CD4-positive, alpha-beta T cell treated with Interleukin-6 for 4 hours (primary cell): ENCODE data around the gene TMEM40.
A peak's percentile ranks its signal among the peaks of the same experiment; 100 is the strongest.
"Not testable (repeated sequence)": the region's sequence is repeated elsewhere in the genome, so short reads cannot be mapped to it uniquely, and the experiment has no call there.

Source experiments
- DNase-seq: peaks from one replicate; pipeline ENCODE4 v3.0.0-alpha.2; 2020; ENCODE audit warnings: mixed read lengths

The TMEM40 gene

DNA sequence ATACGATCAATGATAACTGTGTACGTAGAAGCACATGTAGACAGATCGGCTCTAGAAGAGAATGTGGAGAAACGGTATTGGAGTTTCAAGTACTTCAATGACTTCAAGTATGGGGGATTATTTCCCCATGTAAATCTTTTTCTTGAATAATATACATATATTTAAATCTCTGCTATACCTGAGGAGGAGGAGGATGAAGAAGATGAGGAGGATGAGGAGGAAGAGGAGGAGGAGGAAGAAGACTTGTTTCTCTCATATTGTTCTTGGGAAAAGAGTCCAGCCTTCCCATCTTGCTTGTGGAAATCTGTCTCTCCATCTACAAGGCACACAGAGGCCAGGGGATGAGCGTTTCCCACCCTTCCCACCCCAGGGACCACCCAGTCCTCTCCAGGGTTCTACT lies 10.6 kb downstream of the TMEM40 start:
- no peak for DNase-seq

DNA sequence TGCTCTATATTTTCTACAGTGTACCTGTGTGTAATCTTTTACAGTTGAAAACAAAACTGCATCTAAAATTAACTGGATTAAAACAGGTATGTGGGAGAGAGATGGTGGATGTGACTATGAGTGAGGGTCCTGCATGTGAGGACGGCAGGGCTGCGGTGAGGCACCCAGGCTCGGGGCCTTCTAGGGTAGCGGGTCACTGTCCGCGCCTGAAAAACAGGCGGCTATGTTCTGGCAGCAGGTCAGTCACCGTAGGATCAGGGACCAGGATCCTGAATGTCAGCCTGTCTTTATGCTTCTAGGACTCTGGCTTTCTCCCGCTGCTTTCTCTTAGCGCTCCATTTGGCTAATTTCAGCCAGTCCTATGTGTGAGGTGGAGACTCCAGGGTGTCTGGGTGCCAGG lies 12.6 kb downstream of the TMEM40 start:
- DNase-seq: no peak

DNA sequence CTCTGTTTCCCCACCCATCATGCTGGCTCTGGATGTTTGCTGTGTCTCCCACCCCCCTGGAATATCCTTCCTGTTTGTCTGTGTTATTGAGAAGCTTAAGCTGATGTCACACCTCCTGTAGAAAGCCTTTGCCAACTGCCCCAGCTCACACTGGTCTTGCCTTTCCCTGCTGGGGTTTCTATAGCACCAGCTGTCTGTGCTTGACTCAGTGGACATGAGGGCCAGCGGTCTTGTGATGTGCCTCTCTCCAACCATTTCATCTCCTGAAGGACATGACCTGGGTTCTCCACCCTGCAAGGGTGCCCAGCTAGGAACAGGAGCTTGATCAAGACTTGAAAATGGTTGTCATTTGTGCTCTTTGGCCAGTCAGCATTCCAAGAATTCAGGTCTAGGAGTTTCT lies 14.7 kb downstream of the TMEM40 start:
- DNase-seq: no peak

DNA sequence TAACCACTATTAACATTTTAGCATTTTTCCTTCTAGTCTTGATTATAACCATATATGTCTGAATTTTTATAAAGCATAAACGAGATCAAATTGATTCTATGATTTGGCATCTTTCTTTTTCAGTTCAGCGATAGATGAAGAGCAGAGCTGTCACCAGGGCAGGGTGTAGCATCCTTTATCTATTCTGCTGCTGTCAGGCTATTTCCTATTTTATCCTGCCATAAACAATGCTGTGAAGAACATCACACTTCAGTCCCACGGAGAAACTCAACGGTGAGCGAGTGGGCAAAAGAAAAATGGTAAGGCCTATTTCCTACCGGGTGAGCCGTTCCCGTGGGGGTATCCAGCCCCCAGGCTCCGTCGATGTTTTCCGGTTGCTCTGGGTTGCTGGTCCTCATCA lies 15.5 kb downstream of the TMEM40 start:
- DNase-seq: no peak

DNA sequence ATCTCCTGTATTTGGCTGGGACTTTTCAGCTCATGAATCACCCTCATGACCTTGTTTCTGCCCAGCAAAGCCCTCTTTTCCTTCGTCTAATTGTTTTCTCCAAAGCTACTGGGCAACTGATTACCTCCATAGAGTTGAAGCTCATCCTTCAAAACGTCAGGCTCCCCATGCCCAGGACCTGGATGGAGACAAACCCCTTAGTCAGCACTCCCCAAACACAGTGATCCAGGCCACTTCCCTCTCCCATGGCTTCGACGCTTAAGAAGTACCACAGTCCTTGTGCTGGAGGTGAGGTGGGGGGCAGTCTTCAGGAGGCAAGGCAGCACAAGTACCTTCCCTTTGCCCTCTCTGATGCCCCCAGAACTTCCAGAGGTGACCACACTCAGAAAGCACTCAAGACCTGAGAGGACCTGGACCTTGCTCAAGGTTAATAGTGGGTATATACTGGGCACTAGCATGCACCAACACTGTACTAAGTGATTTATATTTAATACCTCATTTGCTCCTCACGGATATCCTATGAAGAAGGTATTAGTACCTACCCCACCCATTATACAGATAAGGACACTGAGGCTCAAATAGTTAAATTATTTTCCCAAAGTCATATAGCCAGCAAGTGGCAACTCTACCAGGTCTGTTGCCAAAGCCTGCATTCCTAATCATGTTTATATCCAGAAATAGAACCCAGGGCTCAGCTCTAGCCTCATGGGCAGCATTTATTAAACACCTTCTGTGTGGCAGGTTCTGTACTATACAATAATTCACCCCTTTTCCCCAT lies 16.5 kb downstream of the TMEM40 start:
- DNase-seq: no peak

DNA sequence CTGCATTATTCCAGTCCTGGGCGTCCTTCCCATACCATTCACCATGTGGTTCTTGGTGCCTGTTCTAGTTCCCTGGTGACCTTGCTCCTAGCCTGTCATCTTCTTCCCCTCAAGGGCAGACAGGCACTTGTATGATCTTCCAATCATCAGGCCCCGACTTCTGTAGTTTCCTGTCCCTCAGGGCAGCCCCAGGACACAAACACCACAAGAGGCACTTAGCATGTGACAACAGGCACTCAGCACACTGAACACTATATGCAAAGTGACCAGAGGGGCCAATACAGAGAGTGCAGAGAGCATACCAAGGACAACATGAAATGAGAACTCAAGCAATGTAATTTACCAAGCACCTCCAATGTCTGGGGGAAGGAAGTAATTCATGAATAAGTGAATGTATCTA lies 17.9 kb downstream of the TMEM40 start:
- no peak for DNase-seq

DNA sequence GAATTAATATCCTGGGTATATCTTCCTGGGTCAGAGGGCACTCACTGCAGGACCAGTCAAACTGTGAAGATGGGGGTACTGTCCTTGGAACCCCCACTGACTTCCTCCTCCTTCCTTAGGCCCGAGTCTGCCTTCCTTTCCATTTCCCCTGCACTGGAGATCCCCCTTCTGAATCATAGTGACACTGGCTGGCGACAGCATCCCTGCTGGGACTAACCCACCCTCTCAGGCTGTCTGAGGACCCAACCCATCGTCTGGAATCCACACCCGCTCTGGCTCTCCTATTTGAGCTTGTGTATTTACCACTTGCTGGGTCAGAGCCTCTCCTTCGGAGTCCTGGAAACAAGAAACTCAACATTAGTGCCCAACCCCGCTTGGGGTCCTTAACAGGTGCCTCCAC lies 21.2 kb downstream of the TMEM40 start:
- no peak for DNase-seq

DNA sequence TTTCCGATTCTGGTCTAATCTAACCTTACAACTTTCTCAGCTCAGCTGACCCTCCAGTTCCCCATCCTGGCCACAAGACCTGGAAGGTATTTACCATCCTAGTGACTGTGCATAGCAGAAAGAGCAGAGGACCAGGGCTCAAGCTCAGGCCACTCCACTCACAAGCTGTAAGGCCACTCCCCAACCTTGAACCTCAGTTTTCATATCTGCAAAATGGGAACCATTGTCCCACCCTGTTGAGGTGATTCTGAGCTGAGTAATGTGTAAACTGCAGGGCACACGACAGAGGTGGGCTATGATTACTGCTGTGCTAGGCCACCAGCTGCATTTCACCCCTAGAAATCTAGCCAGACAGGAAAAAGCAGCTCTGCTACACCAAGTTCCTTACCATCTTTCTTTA lies 21.7 kb downstream of the TMEM40 start:
- no peak for DNase-seq

DNA sequence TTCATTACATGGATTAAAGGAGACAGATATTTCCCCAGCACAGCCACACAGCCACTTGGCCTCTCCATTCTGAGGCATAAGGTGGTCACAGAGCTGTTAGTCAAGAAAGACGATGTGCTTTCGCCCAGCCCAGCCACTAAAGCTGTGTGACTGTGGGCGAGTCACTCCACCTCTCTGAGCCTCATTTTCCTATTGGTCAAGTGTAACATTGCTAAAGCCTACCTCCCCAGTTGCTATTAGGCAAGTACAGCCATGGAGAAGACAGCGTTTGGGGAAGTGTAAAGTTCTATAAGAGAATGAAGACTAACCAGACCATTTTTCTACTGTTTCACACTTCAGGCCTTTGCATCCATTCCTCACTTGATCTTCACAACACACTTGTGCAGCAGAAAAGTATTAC lies 24.1 kb downstream of the TMEM40 start:
- no peak for DNase-seq

DNA sequence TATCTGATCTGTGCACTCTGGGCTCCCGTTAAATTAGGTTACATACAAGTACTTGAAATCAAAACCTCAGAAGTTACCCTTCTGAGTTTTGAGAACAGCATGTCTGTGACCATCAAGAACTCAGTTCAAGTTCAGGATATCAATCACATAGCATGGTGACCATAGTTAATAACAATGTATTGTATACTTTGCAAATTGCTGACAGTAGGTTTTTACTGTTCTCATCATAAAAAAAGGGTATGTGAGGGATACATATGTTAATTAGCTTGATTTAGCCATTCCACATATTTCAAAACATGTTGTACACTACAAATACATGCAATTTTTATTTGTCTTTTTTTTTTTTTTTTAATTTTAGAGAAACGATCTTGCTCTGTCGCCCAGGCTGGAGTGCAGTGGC lies 25.5 kb downstream of the TMEM40 start:
- DNase-seq: no peak

DNA sequence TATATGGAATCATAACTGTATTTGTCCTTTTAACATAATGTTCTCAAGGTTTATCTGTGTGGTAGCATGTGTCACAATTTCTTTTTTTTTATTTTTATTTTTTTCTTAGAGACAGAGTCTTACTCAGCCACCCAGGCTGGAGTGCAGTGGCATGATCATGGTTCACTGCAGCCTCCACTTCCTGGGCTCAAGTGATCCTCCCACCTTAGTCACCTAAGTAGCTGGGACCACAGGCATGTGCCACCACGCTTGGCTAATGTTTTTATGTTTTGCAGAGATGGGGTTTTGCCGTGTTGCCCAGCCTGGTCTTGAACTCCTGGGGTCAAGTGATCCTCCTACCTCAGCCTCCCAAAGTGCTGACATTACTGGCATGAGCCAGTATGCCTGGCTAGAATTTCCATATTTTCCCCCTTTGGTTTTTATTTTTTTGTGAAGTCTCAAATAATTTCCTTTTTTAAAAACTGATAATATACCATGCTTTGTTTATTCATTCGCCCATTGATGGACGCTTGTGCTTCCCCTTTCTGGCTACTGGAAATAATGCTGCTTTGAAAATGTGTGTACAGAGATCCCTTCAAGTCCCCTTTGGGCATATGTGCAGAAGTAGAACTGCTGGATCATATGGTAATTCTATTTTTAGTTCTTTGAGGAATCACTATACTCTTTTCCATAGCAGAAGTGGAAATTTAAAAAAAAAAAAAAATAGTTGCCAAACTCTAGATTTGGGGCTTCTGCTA lies 28.4 kb downstream of the TMEM40 start:
- DNase-seq: no peak

DNA sequence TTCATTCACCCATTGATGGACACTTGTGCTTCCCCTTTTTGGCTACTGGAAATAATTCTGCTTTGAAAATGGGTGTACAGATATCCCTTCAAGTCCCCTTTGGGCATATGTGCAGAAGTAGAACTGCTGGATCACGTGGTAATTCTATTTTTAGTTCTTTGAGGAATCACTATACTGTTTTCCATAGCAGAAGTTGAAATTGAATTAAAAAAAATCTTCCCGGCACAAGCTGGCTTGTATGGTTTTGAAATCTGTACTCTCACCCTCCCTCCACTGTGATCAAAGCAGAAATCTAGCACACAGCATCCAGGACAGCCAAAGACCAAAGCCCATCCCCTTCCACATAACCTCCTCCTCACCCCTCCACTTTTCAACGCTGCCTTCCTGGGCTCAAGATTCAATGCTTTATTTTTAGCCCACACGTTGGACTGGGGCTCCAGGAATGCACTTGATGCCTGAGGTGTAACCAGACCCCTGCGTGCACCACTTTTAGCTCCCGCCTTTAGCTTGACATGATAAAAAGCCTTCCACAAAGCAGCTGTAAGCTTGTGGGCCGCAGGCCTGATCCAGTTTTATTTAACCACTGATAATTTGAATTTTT lies 29.9 kb downstream of the TMEM40 start:
- DNase-seq: no peak

DNA sequence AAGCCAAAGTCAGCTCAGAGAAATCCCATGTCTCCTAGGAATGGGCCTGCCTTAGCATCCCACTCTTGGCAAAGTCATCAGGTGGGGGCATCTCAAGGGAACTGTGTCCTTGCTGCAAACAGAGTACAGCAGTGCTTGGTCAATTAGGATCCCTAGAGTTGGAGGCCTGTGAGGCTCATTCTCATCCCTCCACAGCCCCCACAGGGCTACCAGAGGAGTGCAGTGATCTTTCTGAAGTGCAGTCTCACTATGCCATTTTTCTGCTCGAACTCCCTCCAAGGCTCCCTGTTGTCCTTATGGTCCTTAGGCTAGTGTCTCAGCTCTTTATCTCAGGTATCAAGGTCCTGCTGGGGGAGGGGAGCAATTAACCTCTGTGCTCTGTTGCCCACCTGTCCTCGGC lies 31.1 kb downstream of the TMEM40 start:
- no peak for DNase-seq

DNA sequence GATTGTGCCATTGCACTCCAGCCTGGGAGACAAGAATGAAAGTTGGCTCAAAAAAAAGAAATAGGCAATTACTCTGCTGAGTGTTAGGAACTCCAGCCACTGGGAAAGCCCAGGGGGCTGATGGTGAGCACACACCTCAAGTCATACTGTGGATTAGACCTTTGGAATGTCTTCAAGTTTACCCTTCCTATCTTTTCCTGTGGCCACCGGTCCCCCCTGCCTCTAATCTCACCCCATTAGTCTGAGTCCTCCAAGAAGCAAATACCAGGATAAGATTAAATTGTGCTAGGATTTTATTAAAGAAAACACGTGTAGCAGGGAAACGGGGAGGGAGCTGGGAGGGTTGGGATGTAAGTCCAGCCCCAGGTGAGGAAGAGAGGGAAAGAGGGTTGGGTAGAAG lies 31.6 kb downstream of the TMEM40 start:
- DNase-seq: no peak

DNA sequence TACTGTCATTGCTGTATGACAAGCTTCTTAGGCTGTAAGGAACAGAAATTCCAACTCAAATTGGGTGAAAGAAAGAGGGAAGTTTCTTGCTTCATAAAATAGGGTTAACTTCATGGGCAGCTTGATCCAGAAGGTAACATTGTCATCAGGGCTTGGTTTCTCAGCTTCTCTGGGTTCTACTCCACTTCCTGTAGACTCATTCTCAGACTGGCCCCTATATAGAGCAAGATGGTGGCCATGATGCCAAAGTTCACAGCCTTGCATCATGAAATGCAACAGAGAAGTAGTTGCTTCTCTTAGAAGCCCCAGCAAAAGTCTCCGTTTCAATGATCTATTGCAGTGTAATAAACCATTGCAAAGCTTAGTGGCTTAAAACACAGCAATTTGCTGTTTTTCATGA lies 33.6 kb downstream of the TMEM40 start:
- no peak for DNase-seq

DNA sequence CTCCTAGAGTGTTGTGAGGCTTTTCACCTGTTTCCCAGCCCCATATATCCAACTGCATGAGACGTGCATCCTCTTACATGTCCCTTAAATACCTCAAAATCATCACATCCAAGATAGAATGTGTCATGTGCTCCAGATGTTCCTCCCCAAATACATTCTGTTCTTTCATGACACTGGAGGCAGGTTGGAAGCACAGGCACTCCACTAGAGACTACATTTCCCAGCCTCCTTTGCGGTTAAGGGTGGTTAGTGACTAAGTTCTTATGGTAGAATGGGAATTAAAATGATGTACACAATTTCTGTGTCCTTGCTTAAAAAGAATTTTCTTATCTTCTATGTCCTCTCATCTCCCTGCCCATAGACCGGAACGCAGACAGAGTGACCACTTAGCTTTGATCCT lies 34.3 kb downstream of the TMEM40 start:
- DNase-seq: no peak

DNA sequence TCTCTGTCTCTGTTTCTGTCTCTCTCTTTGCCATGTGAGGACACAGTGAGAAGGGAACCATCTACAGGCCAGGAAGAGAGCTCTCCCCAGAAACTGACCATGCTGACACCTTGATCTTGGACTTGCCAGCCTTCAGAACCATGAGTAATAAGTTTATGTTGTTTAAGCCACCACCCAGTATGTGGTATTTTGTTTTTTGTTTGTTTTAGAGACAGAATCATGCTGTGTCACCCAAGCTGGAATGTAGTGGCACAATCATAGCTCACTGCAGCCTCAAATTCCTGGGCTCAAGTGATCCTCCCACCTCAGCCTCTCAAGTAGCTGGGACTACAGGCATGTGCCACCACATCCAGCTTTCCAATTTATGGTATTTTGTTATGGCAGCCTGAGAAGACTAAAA lies 35.7 kb downstream of the TMEM40 start:
- DNase-seq: not testable (repeated sequence)

DNA sequence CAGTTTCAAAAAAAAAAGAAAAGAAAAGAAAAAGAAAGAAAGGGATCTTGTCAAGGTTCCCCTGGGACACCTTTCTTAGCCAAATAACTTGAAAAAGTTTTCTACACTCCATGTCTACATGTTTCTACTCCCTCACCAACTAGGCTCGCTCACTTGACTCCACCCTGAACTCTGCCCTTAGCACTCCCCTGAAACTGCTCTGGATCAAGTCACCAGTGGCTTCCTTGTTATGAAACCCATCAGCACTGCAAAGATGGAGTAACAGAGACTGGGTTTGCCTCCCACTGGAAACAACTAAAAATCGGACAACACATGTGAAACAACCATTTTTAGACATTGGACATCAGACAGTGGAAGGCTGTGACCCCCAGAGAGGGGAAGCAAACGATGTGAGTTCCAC lies 36.8 kb downstream of the TMEM40 start:
- no peak for DNase-seq

DNA sequence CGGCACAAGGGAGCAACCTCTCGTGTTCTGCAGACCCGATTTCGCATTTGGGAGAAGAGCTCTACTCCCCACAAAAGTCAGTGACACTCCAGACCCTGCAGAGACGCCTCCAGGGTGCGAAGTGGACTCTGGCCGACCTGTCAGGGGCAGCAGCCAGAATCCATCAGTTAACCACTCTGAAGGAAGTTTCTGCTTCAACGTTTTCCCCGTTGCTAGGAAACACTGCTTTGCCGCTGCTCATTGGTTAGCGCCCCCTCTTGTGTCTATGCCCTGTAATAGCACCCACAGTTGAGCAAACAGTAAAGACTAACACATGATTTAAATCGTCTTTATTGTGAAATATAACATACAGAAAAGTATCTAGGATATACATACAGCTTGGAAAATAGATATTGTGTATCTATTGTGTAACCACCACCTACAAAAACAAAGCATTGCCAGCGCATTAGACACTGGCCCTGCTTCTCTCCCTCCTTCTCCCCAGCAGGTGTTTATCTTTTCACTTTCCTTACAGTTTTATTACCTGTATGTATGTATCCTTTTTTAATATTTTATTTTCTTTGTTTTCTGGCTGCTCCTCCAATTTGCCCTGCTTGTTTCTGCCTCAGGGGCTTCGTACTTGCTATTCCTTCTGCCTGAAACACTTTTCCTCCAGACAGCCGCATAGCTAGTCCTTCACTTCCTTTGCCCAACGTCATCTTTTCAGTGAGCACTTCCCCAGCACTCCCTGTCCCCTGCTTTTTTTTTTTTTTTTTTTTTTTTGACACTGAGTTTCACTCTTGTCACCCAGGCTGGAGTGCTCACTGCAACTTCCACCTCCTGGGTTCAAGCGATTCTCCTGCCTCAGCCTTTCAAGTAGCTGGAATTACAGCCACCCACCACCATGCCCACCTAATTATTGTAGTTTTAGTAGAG lies 38.8 kb downstream of the TMEM40 start:
- peak; percentile 76 for DNase-seq

DNA sequence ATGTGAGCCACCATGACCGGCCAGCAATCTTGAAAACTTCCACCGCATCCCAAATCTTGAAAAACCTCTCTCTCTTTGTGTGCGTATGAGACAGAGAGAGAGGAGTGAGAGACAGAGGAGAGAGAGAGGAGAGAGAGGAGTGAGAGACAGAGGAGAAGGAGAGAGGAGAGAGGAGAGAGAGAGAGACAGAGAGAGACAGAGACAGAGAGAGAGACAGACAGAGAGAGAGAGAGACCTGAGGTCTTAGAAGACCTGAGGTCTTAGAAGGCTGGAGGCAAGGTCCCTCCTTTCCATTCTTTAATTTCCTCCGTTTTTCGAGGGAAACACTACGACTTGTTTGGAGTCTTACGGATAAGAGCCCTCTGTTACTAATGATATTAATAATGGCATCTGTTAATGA lies 39.5 kb downstream of the TMEM40 start:
- DNase-seq: no peak

DNA sequence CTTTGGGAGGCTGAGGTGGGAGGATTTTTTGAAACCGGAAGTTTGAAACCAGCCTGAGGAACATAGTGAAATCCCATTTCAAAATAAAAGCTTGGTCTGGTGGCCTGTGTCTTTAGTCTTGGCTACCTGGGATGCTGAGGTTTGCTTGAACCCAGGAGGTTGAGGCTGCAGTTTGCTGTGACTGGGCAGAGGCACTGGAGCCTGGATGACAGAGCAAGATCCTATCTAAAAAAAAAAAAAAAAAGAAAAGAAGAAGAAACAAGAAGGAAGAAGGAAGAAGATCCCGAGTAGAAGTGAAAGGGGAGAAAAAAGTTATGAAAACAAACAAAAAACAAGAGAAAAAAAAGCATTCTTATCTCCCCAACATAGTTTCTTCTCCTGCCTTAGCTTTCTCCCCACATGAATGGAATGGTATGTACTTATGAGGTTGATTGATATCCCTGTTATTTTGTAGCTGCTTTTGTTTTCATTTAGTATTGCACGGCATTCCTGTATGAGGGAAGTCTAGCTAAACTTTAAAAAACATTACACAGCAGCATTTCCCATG lies 42.4 kb downstream of the TMEM40 start:
- DNase-seq: no peak

DNA sequence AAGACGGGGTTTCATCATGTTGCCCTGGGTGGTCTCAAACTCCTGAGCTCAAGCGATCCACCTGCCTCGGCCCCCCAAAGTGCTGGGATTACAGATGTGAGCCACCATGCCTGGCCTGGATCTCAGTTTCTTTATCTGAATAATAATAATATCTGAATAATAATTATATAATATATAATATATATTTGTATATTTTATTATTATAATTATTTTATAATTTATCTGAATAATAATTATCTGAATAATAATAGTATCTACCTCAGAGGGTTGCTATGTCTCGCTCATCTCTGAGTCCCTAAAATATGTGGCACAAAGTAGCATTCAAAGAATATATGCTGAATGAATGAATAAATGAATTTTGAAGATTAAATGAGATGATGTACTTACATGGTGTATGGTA lies 44.8 kb downstream of the TMEM40 start:
- DNase-seq: no peak

DNA sequence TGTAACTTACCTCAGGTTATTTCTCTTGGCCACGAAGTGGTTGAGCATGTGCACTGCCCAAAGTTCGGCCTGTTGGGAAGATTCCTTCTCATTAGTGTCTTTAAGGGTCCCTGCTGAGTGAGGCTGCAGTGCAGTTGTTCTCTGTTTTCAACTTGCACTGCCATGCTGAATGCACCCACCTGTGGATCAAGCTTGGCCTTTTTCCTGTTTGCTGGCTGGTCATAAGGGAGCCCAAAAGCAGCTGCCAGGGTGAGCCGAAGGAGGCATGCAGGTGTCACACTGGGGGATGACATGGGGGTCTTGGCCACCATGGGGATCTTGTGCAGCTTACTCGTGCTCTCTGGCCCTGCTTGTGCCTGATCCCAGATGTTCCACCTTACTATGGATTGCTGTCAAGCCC lies 49.0 kb downstream of the TMEM40 start:
- no peak for DNase-seq
